H1 (cell line): Measurements from ENCODE around the gene FAM234A. TPM values are rescaled to one million over a fixed set of nuclear protein-coding genes. Genes with fewer than 3 reads are reported as not detected.

Source experiments
- CTCF ChIA-PET: fragments of 300-600 bp; sonication (Branson Sonifier 250); formaldehyde crosslinking; loops from one replicate; lab custom pipeline; 2021; ENCODE audit not compliant: partially characterized antibody; lab: Charles Lee
- POLR2A ChIA-PET: fragments of 300-600 bp; sonication (Branson Sonifier 250); formaldehyde crosslinking; loops from one replicate; lab custom pipeline; 2021; ENCODE audit warnings: inconsistent platforms; ENCODE audit not compliant: partially characterized antibody; lab: Charles Lee
- DNase-seq, 2 experiments: peaks; one replicate each; pipeline versions ENCODE4 v3.0.0 to v3.0.0-alpha.2; 2010 to 2022; ENCODE audit warnings: low spot score in 2 of 2, low read depth in 1 of 2, mixed read lengths in 1 of 2
- FAIRE-seq: peaks from 2 replicates; lab custom pipeline; 2011; peaks lifted over from hg19 to GRCh38; lab: Jason Lieb, UNC
- H2AFZ ChIP-seq: 2 replicates; pipeline ENCODE4 v1.8.1; 2012; ENCODE audit warnings: low read length, inconsistent platforms
- H2AK5ac ChIP-seq: 2 replicates; pipeline ENCODE4 v1.6.1; 2013; ENCODE audit warnings: low read depth, low read length
- H2BK120ac ChIP-seq: replicated peaks from 2 replicates; pipeline ENCODE3; 2013; ENCODE audit warnings: low read depth, low read length, inconsistent platforms
- H2BK12ac ChIP-seq: 2 replicates; pipeline ENCODE4 v1.6.1; 2013; ENCODE audit warnings: low read depth, low read length
- H2BK15ac ChIP-seq: 2 replicates; pipeline ENCODE4 v1.6.1; 2013; ENCODE audit warnings: low read length
- H2BK20ac ChIP-seq: 2 replicates; pipeline ENCODE4 v1.6.1; 2013; ENCODE audit warnings: low read length
- H2BK5ac ChIP-seq: 2 replicates; pipeline ENCODE4 v1.6.1; 2013; ENCODE audit warnings: low read depth, low read length
- H3K14ac ChIP-seq: 2 replicates; pipeline ENCODE4 v1.6.1; 2013; ENCODE audit warnings: inconsistent platforms; ENCODE audit not compliant: insufficient read length
- H3K18ac ChIP-seq: 2 replicates; pipeline ENCODE4 v1.6.1; 2013; ENCODE audit warnings: low read length; ENCODE audit errors: extremely low read depth
- H3K23ac ChIP-seq: 2 replicates; pipeline ENCODE4 v1.6.1; 2013; ENCODE audit warnings: inconsistent platforms; ENCODE audit not compliant: insufficient read length
- H3K23me2 ChIP-seq: 2 replicates; pipeline ENCODE4 v1.6.1; 2013; ENCODE audit warnings: low read depth, low read length
- H3K27ac ChIP-seq: 2 replicates; pipeline ENCODE4 v1.6.1; 2011; ENCODE audit warnings: low read depth, low read length, inconsistent platforms
- H3K27me3 ChIP-seq, 4 experiments: replicated peaks in 1 of 4; 1 replicate in 1 of 4; 2 replicates in 3 of 4; pipeline versions ENCODE4 v1.6.1 to v1.8.1; 2011 to 2013; ENCODE audit warnings: low read length in 3 of 4, mild to moderate bottlenecking in 3 of 4, inconsistent platforms in 2 of 4, mixed read lengths in 2 of 4, moderate library complexity in 1 of 4; ENCODE audit not compliant: control insufficient read depth in 3 of 4, insufficient read depth in 3 of 4; ENCODE audit errors: extremely low read depth in 1 of 4
- H3K36me3 ChIP-seq, 4 experiments: 2 replicates each; pipeline versions ENCODE4 v1.6.1 to v1.8.1; 2011 to 2013; ENCODE audit warnings: mild to moderate bottlenecking in 4 of 4, low read length in 3 of 4, moderate library complexity in 2 of 4, control low read depth in 1 of 4, inconsistent platforms in 1 of 4; ENCODE audit not compliant: insufficient read depth in 4 of 4, control insufficient read depth in 2 of 4
- H3K4ac ChIP-seq: replicated peaks from 2 replicates; pipeline ENCODE3; 2013; ENCODE audit warnings: low read length, low read depth, mixed read lengths, inconsistent platforms; ENCODE audit not compliant: insufficient read length
- H3K4me1 ChIP-seq, 4 experiments: replicated peaks in 1 of 4; 1 replicate in 1 of 4; 2 replicates in 3 of 4; pipeline versions ENCODE4 v1.6.1 to v1.8.1; 2011 to 2013; ENCODE audit warnings: low read length in 3 of 4, inconsistent platforms in 2 of 4, mixed read lengths in 1 of 4; ENCODE audit not compliant: insufficient read depth in 4 of 4, control insufficient read depth in 3 of 4
- H3K4me2 ChIP-seq, 2 experiments: 2 replicates each; pipeline versions ENCODE4 v1.6.1 to v1.8.1; 2011 to 2013; ENCODE audit warnings: low read depth in 2 of 2, low read length in 2 of 2, control low read depth in 1 of 2, inconsistent platforms in 1 of 2, mild to moderate bottlenecking in 1 of 2; ENCODE audit not compliant: insufficient read depth in 1 of 2
- H3K4me3 ChIP-seq, 4 experiments: fragments of 200-600, 300-600 bp in 1 of 4; sonication (generic), shearing (Covaris generic), sonication (Bioruptor Twin) in 1 of 4; 2 replicates each; pipeline versions ENCODE4 v1.5.1 to v1.8.1; 2011 to 2016; ENCODE audit warnings: low read length in 4 of 4, low read depth in 3 of 4, control low read depth in 2 of 4, inconsistent platforms in 2 of 4, mild to moderate bottlenecking in 2 of 4, mixed read lengths in 1 of 4, moderate library complexity in 1 of 4; ENCODE audit not compliant: insufficient read depth in 2 of 4; ENCODE audit errors: extremely low read depth in 1 of 4
- H3K56ac ChIP-seq: replicated peaks from 2 replicates; pipeline ENCODE3; 2013; ENCODE audit warnings: low read depth, mild to moderate bottlenecking, mixed read lengths, low read length, inconsistent platforms; ENCODE audit not compliant: insufficient read length
- H3K79me1 ChIP-seq: 2 replicates; pipeline ENCODE4 v1.6.1; 2013; ENCODE audit warnings: low read depth, low read length, control low read depth
- H3K79me2 ChIP-seq, 2 experiments: 2 replicates each; pipeline versions ENCODE4 v1.6.1 to v1.8.1; 2012 to 2013; ENCODE audit warnings: low read length in 2 of 2, mild to moderate bottlenecking in 2 of 2, inconsistent platforms in 1 of 2; ENCODE audit not compliant: insufficient read depth in 2 of 2, control insufficient read depth in 1 of 2
- H3K9ac ChIP-seq, 4 experiments: replicated peaks in 1 of 4; 1 replicate in 1 of 4; 2 replicates in 3 of 4; pipeline versions ENCODE4 v1.6.1 to v1.8.1; 2011 to 2013; ENCODE audit warnings: low read depth in 3 of 4, low read length in 3 of 4, control low read depth in 2 of 4, mild to moderate bottlenecking in 2 of 4, moderate library complexity in 2 of 4, inconsistent platforms in 1 of 4; ENCODE audit errors: extremely low read depth in 1 of 4
- H3K9me3 ChIP-seq, 2 experiments: 2 replicates each; pipeline versions ENCODE4 v1.6.1 to v1.8.1; 2012 to 2013; ENCODE audit warnings: mild to moderate bottlenecking in 2 of 2, moderate library complexity in 2 of 2, control low read depth in 1 of 2, inconsistent platforms in 1 of 2, low read depth in 1 of 2, low read length in 1 of 2, mixed read lengths in 1 of 2; ENCODE audit not compliant: insufficient read depth in 2 of 2
- H4K20me1 ChIP-seq, 2 experiments: replicated peaks in 1 of 2; 2 replicates each; pipeline versions ENCODE3 to v1.8.1; 2011 to 2013; ENCODE audit warnings: inconsistent platforms in 2 of 2, low read length in 2 of 2, mild to moderate bottlenecking in 1 of 2; ENCODE audit not compliant: insufficient read depth in 2 of 2, control insufficient read depth in 1 of 2
- H4K5ac ChIP-seq: 2 replicates; pipeline ENCODE4 v1.6.1; 2013; ENCODE audit warnings: low read length, low read depth, mixed read lengths, inconsistent platforms; ENCODE audit not compliant: insufficient read length
- H4K8ac ChIP-seq: 2 replicates; pipeline ENCODE4 v1.8.0; 2013; ENCODE audit warnings: mild to moderate bottlenecking, moderate library complexity, low read length, inconsistent platforms; ENCODE audit not compliant: insufficient read depth; ENCODE audit errors: extremely low read depth
- H4K91ac ChIP-seq: replicated peaks from 2 replicates; pipeline ENCODE3; 2013; ENCODE audit warnings: low read length, mixed read lengths, inconsistent platforms; ENCODE audit not compliant: insufficient read length
- ATF3 ChIP-seq: IDR thresholded peaks from 2 replicates; pipeline ENCODE4 v1.6.1; 2011; ENCODE audit warnings: low read depth, mild to moderate bottlenecking, low read length; ENCODE audit not compliant: insufficient read depth
- BACH1 ChIP-seq: IDR thresholded peaks from 2 replicates; pipeline ENCODE4 v1.6.1; 2012; ENCODE audit warnings: low read length, improper control_type of control experiment
- CBX8 ChIP-seq: fragments of 300-800, 300-1000 bp; sonication (generic); IDR thresholded peaks from 2 replicates; pipeline ENCODE4 v1.7.1; 2016; ENCODE audit warnings: low read depth, low read length, borderline replicate concordance
- GABPA ChIP-seq: IDR thresholded peaks from 2 replicates; pipeline ENCODE4 v1.6.1; 2011; ENCODE audit warnings: mild to moderate bottlenecking, low read length, moderate library complexity, borderline replicate concordance; ENCODE audit not compliant: insufficient read depth
- KDM4A ChIP-seq: IDR thresholded peaks from one replicate; pipeline ENCODE4 v1.7.1; 2012; ENCODE audit warnings: low read depth, mild to moderate bottlenecking, moderate library complexity, low read length, inconsistent platforms; ENCODE audit not compliant: severe bottlenecking
- RFX5 ChIP-seq: IDR thresholded peaks from 2 replicates; pipeline ENCODE4 v1.6.1; 2011; ENCODE audit warnings: low read depth, low read length, improper control_type of control experiment, borderline replicate concordance
- RNF2 ChIP-seq: fragments of 200-900, 300-1000 bp; sonication (generic); IDR thresholded peaks from 2 replicates; pipeline ENCODE4 v1.7.1; 2016; ENCODE audit warnings: borderline replicate concordance, low read depth, mild to moderate bottlenecking, antibody characterized with exemption, low read length; ENCODE audit not compliant: poor library complexity, severe bottlenecking; ENCODE audit errors: missing control alignments
- SIRT6 ChIP-seq: IDR thresholded peaks from one replicate; pipeline ENCODE4 v1.7.1; 2012; ENCODE audit warnings: low read length, inconsistent platforms
- SP1 ChIP-seq: IDR thresholded peaks from 2 replicates; pipeline ENCODE4 v1.6.1; 2011; ENCODE audit warnings: low read depth, low read length
- TCF12 ChIP-seq: IDR thresholded peaks from 2 replicates; pipeline ENCODE4 v1.6.1; 2011; ENCODE audit warnings: low read depth, mild to moderate bottlenecking, low read length
- WGBS, 2 experiments: shearing (Covaris generic) in 1 of 2; methylation state at CpG; one replicate each; pipeline versions ENCODE4 v1.1.6 to v1.1.7; 2013 to 2015; ENCODE audit warnings: low lambda C conversion rate in 2 of 2, mixed read lengths in 2 of 2, inconsistent platforms in 1 of 2, low coverage in 1 of 2, missing lambda C conversion rate in 1 of 2; ENCODE audit not compliant: insufficient replicate concordance in 2 of 2, insufficient coverage in 1 of 2, insufficient read length in 1 of 2; ENCODE audit errors: extremely low coverage in 1 of 2, missing lambda C conversion rate in 1 of 2; 5-methylcytosine and 5-hydroxymethylcytosine counted together
- polyA plus RNA-seq, 7 experiments: library from polyadenylated mRNA; depleted of rRNA in 3 of 7; stranded (reverse) in 5 of 7; unstranded in 2 of 7; fragments of >200 nt in 5 of 7; fragments of 200-250 nt in 2 of 7; gene quantifications; 1 replicate in 5 of 7; 2 replicates in 1 of 7; 4 replicates in 1 of 7; pipeline versions ENCODE4 v1.2.1 to v1.2.3, GENCODE V29; 2011 to 2013; ENCODE audit warnings: missing spikeins in 2 of 7, mixed read lengths in 2 of 7
- total RNA-seq: library from RNA; stranded (reverse); fragmentation: NEBNext Ultra II Directional; extraction: Animal tissue kit (Norgen Biotek cat#: 25700); gene quantifications from 2 replicates; pipeline ENCODE4 v1.2.1, GENCODE V29; 2021
- TF ChIP-seq, protein P1 (sequence below), 3 experiments: IDR thresholded peaks; 1 replicate in 2 of 3; 2 replicates in 1 of 3; pipeline versions ENCODE4 v1.5.1 to v1.6.1; 2011; ENCODE audit warnings: low read length in 3 of 3, mild to moderate bottlenecking in 3 of 3, inconsistent platforms in 2 of 3, low read depth in 1 of 3, moderate library complexity in 1 of 3; ENCODE audit not compliant: insufficient read depth in 1 of 3; ENCODE audit errors: control extremely low read depth in 1 of 3

The FAM234A gene
- total and polyA plus RNA-seq, 2 of the 8 experiments (the other 6 are each of a cell fraction or from before 2014, with no cell fraction given) = 80.6 to 104 TPM

DNA sequence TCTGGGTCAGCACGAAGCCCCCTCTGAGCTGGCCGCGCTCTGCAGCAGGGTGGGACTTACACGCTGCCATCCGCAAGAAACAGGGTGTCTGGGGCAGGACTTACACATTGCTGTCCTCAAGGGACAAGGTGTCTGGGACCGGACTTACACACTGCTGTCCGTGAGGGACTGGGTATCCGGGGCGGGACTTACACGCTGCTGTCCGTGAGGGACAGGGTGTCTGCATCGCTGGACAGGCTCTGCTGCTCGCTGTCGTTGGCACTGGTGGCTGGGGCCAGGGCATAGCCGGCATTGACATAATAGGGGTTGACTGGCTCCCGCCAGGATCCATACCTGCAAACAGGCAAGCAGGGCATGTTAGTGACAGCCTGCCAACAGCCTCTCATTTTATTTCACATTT, 79.7 kb downstream of the FAM234A start:
- POLR2A ChIA-PET = no interaction called here
- Histone ChIP-seq H3K9me3 (no peaks in the 10 kb centered on the region), H3K36me3 (peaks cover 4 to 10% (median 7%) of the 10 kb centered on the region in 4 experiments; a peak in 7 of 8 replicates), H3K4ac (no peak overlapping the region), H3K79me1 (peaks cover 15% of the 10 kb centered on the region), H2BK20ac (no peak overlapping the region), H3K23ac (no peak overlapping the region), H3K23me2 (no peaks in the 10 kb centered on the region), H2BK12ac (no peak overlapping the region), H3K4me3 (no peak overlapping the region), H3K14ac (no peak overlapping the region), H3K9ac (no peak overlapping the region), H2BK5ac (no peak overlapping the region), H2BK15ac (no peak overlapping the region), H3K18ac (no peak overlapping the region), H3K4me1 (peaks cover 0 to 9% (median 6%) of the 10 kb centered on the region in 4 experiments; a peak in 6 of 7 replicates), H3K79me2 (peaks cover 0 to 34% of the 10 kb centered on the region in 2 experiments; a peak in 1 of 4 replicates), H3K27ac (no peak overlapping the region), H2AK5ac (no peak overlapping the region), H4K20me1 (peaks cover 14 to 27% of the 10 kb centered on the region in 2 experiments), H4K91ac (no peak overlapping the region), H3K56ac (no peak overlapping the region), H3K4me2 (no peak overlapping the region), H4K8ac (no peak overlapping the region), H4K5ac (no peak overlapping the region), H2AFZ (no peak overlapping the region), H2BK120ac (no peak overlapping the region), H3K27me3 (no peaks in the 10 kb centered on the region)
- DNase-seq = no peak
- CTCF ChIA-PET = interaction anchor here (0.7 to 1.5 kb wide), 3 partner anchors 10 to 16 kb away, joined by 3 to 5 read pairs (median 4); no protein-coding TSS in a partner anchor
- WGBS, 2 experiments = 97% methylated on average over 16 of the region's 16 CpGs; no CpG with 5 or more reads in 1 of the 2 experiments
- FAIRE-seq = no peak
- TF ChIP-seq, protein P1, sequence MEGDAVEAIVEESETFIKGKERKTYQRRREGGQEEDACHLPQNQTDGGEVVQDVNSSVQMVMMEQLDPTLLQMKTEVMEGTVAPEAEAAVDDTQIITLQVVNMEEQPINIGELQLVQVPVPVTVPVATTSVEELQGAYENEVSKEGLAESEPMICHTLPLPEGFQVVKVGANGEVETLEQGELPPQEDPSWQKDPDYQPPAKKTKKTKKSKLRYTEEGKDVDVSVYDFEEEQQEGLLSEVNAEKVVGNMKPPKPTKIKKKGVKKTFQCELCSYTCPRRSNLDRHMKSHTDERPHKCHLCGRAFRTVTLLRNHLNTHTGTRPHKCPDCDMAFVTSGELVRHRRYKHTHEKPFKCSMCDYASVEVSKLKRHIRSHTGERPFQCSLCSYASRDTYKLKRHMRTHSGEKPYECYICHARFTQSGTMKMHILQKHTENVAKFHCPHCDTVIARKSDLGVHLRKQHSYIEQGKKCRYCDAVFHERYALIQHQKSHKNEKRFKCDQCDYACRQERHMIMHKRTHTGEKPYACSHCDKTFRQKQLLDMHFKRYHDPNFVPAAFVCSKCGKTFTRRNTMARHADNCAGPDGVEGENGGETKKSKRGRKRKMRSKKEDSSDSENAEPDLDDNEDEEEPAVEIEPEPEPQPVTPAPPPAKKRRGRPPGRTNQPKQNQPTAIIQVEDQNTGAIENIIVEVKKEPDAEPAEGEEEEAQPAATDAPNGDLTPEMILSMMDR (IDR thresholded peaks at IDR 0.05; ENCODE audit: control extremely low read depth in 1 of 3, insufficient read depth in 1 of 3, low read depth in 1 of 3, low read length in 3 of 3) = no peak
- TF ChIP-seq RNF2 = no peak
- no peak for TF ChIP-seq TCF12
- no peak for TF ChIP-seq ATF3
- no peak for TF ChIP-seq GABPA
- TF ChIP-seq SP1 = no peak
- no peak for TF ChIP-seq SIRT6
- no peak for TF ChIP-seq KDM4A
- TF ChIP-seq CBX8 = no peak
- TF ChIP-seq RFX5 = no peak
- no peak for TF ChIP-seq BACH1
